RWPE2 (cell line): Measurements from ENCODE around the gene DNM2.

ENCODE experiments used
- ATAC-seq: fragments of 200-7000 bp; cut with Tn5 transposase; 3 replicates; pipeline ENCODE4 v1.9.1; 2021; ENCODE audit warnings: low read depth
- DNase-seq: peaks from one replicate; pipeline ENCODE4 v3.0.0-alpha.2; 2020; ENCODE audit warnings: low spot score
- H3K27ac ChIP-seq: fragments of 450-650 bp; 2 replicates; pipeline ENCODE4 v1.5.1; 2017; ENCODE audit warnings: mild to moderate bottlenecking; ENCODE audit not compliant: poor library complexity, severe bottlenecking
- H3K27me3 ChIP-seq: fragments of 250-450 bp; sonication (Bioruptor Pico); 2 replicates; pipeline ENCODE4 v1.5.1; 2021; ENCODE audit warnings: mild to moderate bottlenecking, moderate library complexity; ENCODE audit not compliant: insufficient read depth, poor library complexity, severe bottlenecking
- H3K36me3 ChIP-seq: fragments of 250-450 bp; sonication (Bioruptor Pico); 2 replicates; pipeline ENCODE4 v1.5.1; 2020; ENCODE audit warnings: low read depth, mild to moderate bottlenecking, moderate library complexity
- H3K4me1 ChIP-seq: fragments of 250-450 bp; sonication (Bioruptor Pico); 2 replicates; pipeline ENCODE4 v1.5.1; 2021; ENCODE audit warnings: mild to moderate bottlenecking, moderate library complexity; ENCODE audit not compliant: insufficient read depth, poor library complexity, severe bottlenecking
- H3K4me3 ChIP-seq: fragments of 250-450 bp; sonication (Bioruptor Pico); 2 replicates; pipeline ENCODE4 v1.5.1; 2021; ENCODE audit warnings: mild to moderate bottlenecking, moderate library complexity; ENCODE audit not compliant: severe bottlenecking
- H3K9me3 ChIP-seq: fragments of 250-450 bp; sonication (Bioruptor Pico); 2 replicates; pipeline ENCODE4 v1.5.1; 2021; ENCODE audit warnings: mild to moderate bottlenecking, moderate library complexity; ENCODE audit not compliant: severe bottlenecking
- CTCF ChIP-seq: fragments of 450-650 bp; IDR thresholded peaks from one replicate; pipeline ENCODE4 v1.5.1; 2017; ENCODE audit warnings: mild to moderate bottlenecking, moderate library complexity; ENCODE audit not compliant: poor library complexity, severe bottlenecking

DNM2 gene

GRCh38 chr19:10761443-10762250 lies 43.8 kb downstream of the DNM2 start:
- no peaks in the 10 kb centered on the region for H3K27me3 ChIP-seq
- H3K4me3 ChIP-seq: no peak overlapping the region
- H3K27ac ChIP-seq: no peak overlapping the region
- DNase-seq (no peak), ATAC-seq (no peak)
- no peaks in the 10 kb centered on the region for H3K9me3 ChIP-seq
- H3K4me1 ChIP-seq: peaks cover 4% of the 10 kb centered on the region
- TF ChIP-seq CTCF: no peak
- peaks cover 16% of the 10 kb centered on the region for H3K36me3 ChIP-seq

- no peak overlapping the region for H3K4me3 ChIP-seq
- H3K27ac ChIP-seq: peak overlapping the region; percentile 16
- no peaks in the 10 kb centered on the region for H3K9me3 ChIP-seq
- DNase-seq: no peak
- ATAC-seq: peak; percentile 43; the same call in 1 of the 3 replicates
- TF ChIP-seq CTCF: no peak
- H3K4me1 ChIP-seq: peaks cover 4% of the 10 kb centered on the region
- no peaks in the 10 kb centered on the region for H3K27me3 ChIP-seq
- peaks cover 16% of the 10 kb centered on the region for H3K36me3 ChIP-seq
Observed at GRCh38 chr19:10762656-10763055, 44.8 kb downstream of the DNM2 start.

- ATAC-seq (no peak), DNase-seq (no peak)
- H3K9me3 ChIP-seq: no peaks in the 10 kb centered on the region
- peaks cover 4% of the 10 kb centered on the region for H3K4me1 ChIP-seq
- H3K27me3 ChIP-seq: no peaks in the 10 kb centered on the region
- peaks cover 16% of the 10 kb centered on the region for H3K36me3 ChIP-seq
- peak overlapping the region; percentile 16 for H3K27ac ChIP-seq
- H3K4me3 ChIP-seq: no peak overlapping the region
- TF ChIP-seq CTCF: no peak
Observed at GRCh38 chr19:10763411-10763810, 45.5 kb downstream of the DNM2 start.

GRCh38 chr19:10763828-10764339 lies 46.0 kb downstream of the DNM2 start:
- H3K36me3 ChIP-seq: peaks cover 16% of the 10 kb centered on the region
- no peak for ATAC-seq

More at GRCh38 chr19:10763828-10764339, 46.0 kb downstream of the DNM2 start:
- no peaks in the 10 kb centered on the region for H3K27me3 ChIP-seq
- H3K9me3 ChIP-seq: no peaks in the 10 kb centered on the region
- H3K27ac ChIP-seq: no peak overlapping the region
- no peak for TF ChIP-seq CTCF
- peaks cover 4% of the 10 kb centered on the region for H3K4me1 ChIP-seq
- no peak for DNase-seq
- H3K4me3 ChIP-seq: no peak overlapping the region
